Cardiac septum (tissue), 1 donor: Measurements from ENCODE around the gene UCP2. TPM values are rescaled to one million over a fixed set of nuclear protein-coding genes. Genes with fewer than 3 reads are reported as not detected.

Experiments used
- DNase-seq: peaks from one replicate; pipeline ENCODE4 v3.0.0-alpha.2; 2020; ENCODE audit warnings: low spot score
- intact Hi-C: fragments of 100-400 bp; cut with DNase I; formaldehyde crosslinking; loops from one replicate; pipeline ENCODE4 v1.14.0; 2022
- total RNA-seq: library from RNA; stranded (reverse); fragmentation: NEBNext Ultra II Directional; extraction: Animal tissue kit (Norgen Biotek cat#: 25700); gene quantifications from one replicate; pipeline ENCODE4 v1.2.1, GENCODE V29; 2021
- donor health status: DM: no; HTN: no; CAD: no.

The UCP2 gene
- total RNA-seq, 1 donor from 2014 or later, result 12.0 TPM

- DNase-seq, result no peak
- intact Hi-C loops, result no loop called here
Measured at GRCh38 chr11:74011360-74012073, 28.9 kb upstream of the UCP2 start.

- intact Hi-C loops, result no loop called here
- DNase-seq, result no peak
Measured at GRCh38 chr11:74010306-74011300, 28.0 kb upstream of the UCP2 start.

GRCh38 chr11:74009675-74010305 is 27.1 kb upstream of the UCP2 start:
- intact Hi-C loops, result no loop called here
- no peak for DNase-seq

- intact Hi-C loops, result no loop called here
- no peak for DNase-seq
Measured at GRCh38 chr11:74009230-74009547, 26.5 kb upstream of the UCP2 start.

GRCh38 chr11:74008373-74009229 is 26.0 kb upstream of the UCP2 start, which contains the start of gene UCP3:
UCP3 (minus strand) TSS chr11:74009085; CDS start chr11:74007042, 2,043 bp downstream.
- intact Hi-C loops, result no loop called here
- DNase-seq, result no peak

GRCh38 chr11:74007691-74008372 is 25.2 kb upstream of the UCP2 start:
- intact Hi-C loops, result no loop called here
- DNase-seq, result no peak

- no peak for DNase-seq
- intact Hi-C loops, result no loop called here
Measured at GRCh38 chr11:74006743-74007304, 24.2 kb upstream of the UCP2 start.

- DNase-seq, result no peak
- intact Hi-C loops, result no loop called here
Measured at GRCh38 chr11:74005721-74006517, 23.3 kb upstream of the UCP2 start.

GRCh38 chr11:74004759-74005615 is 22.3 kb upstream of the UCP2 start:
- intact Hi-C loops, result no loop called here
- DNase-seq, result no peak

- intact Hi-C loops, result no loop called here
Measured at GRCh38 chr11:74004046-74004695, 21.5 kb upstream of the UCP2 start.

GRCh38 chr11:74002832-74003231 is 20.2 kb upstream of the UCP2 start:
- intact Hi-C loops, result no loop called here

More at GRCh38 chr11:74004046-74004695, 21.5 kb upstream of the UCP2 start:
- DNase-seq, result no peak

GRCh38 chr11:74001822-74002286 is 19.2 kb upstream of the UCP2 start:
- DNase-seq, result no peak
- intact Hi-C loops, result no loop called here

More at GRCh38 chr11:74002832-74003231, 20.2 kb upstream of the UCP2 start:
- DNase-seq, result no peak

- intact Hi-C loops, result no loop called here
- no peak for DNase-seq
Measured at GRCh38 chr11:74000307-74001133, 17.9 kb upstream of the UCP2 start.

GRCh38 chr11:73999581-74000306 is 17.1 kb upstream of the UCP2 start:
- intact Hi-C loops, result no loop called here

More at GRCh38 chr11:73999581-74000306, 17.1 kb upstream of the UCP2 start:
- DNase-seq, result no peak
